Measurements from ENCODE around the gene SRXN1. TPM values are rescaled to one million over a fixed set of nuclear protein-coding genes. Genes with fewer than 3 reads are reported as not detected.

SRXN1 gene
- total RNA-seq, 1 experiment from 2014 or later = 80.8 TPM

DNA sequence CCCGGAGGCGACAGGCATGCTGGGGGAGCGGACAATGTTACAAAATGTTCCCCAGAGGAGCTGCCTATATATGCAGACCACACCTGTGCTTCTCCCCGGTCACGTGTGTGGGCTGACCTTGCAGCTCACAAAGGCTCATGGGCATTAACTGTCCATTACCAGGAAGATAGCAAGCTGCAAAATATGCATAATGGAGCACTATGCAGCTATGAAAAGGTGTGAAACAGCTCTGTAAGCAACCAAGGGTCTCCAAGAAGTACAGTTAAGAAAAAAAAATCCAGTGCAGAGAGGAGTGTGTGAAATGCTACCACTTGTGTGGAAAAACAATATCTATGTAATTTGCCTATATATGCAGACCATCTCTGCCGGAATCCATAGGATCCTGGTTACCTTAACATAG lies 52.3 kb downstream of the SRXN1 start:
- H3K9me2 ChIP-seq (ENCODE audit: insufficient read depth) = no peaks in the 10 kb centered on the region
- ATAC-seq (no peak), DNase-seq (ENCODE audit: low read depth, low spot score) (no peak)
- H3K9me3 ChIP-seq (ENCODE audit: control insufficient read depth in 1 of 2, insufficient read depth in 1 of 2, low read depth in 1 of 2, low read length in 2 of 2) = no peaks in the 10 kb centered on the region
- no peak overlapping the region for H3K27ac ChIP-seq (ENCODE audit: low read depth, low read length)
- H3K36me3 ChIP-seq (ENCODE audit: control insufficient read depth in 1 of 2, insufficient read depth in 2 of 2, low read length in 2 of 2) = no peaks in the 10 kb centered on the region
- no peaks in the 10 kb centered on the region for H3K79me2 ChIP-seq (ENCODE audit: insufficient read depth, low read length)
- peaks cover 0 to 4% of the 10 kb centered on the region in 2 experiments; a peak in 1 of 4 replicates for H3K4me1 ChIP-seq (ENCODE audit: control insufficient read depth in 1 of 2, insufficient read depth in 2 of 2, low read length in 2 of 2)
- H3K9ac ChIP-seq (ENCODE audit: low read length) = no peak overlapping the region
- ChIA-PET RAD21 (ENCODE audit: low non-redundant PET in 1 of 2, low total read pairs in 2 of 2, uncharacterized antibody in 2 of 2, unreplicated experiment in 2 of 2) (no interaction called here), CTCF (interaction anchor here (1.0 kb wide), 1 partner anchor 38 kb away, joined by 3 read pairs; no protein-coding TSS in a partner anchor), POLR2A (no interaction called here)
- no TSS peak for BruUV-seq (replicated peaks)
- H3K4me2 ChIP-seq (ENCODE audit: low read length) = no peak overlapping the region
- no peak overlapping the region for H2AFZ ChIP-seq (ENCODE audit: low read depth, low read length, poor library complexity, severe bottlenecking)
- no peaks in the 10 kb centered on the region for H3K27me3 ChIP-seq (ENCODE audit: insufficient read depth, low read length)
- H4K20me1 ChIP-seq (ENCODE audit: insufficient read depth) = no peaks in the 10 kb centered on the region
- no peak for TF ChIP-seq ELF1 (IDR thresholded peaks at IDR 0.05; ENCODE audit: borderline replicate concordance, low read depth)
- TF ChIP-seq CBX3 (IDR thresholded peaks at IDR 0.05; ENCODE audit: low read depth) = no peak
- TF ChIP-seq POLR2AphosphoS5 (IDR thresholded peaks at IDR 0.05; ENCODE audit: low read depth, low read length) = no peak
- TF ChIP-seq, protein P1, sequence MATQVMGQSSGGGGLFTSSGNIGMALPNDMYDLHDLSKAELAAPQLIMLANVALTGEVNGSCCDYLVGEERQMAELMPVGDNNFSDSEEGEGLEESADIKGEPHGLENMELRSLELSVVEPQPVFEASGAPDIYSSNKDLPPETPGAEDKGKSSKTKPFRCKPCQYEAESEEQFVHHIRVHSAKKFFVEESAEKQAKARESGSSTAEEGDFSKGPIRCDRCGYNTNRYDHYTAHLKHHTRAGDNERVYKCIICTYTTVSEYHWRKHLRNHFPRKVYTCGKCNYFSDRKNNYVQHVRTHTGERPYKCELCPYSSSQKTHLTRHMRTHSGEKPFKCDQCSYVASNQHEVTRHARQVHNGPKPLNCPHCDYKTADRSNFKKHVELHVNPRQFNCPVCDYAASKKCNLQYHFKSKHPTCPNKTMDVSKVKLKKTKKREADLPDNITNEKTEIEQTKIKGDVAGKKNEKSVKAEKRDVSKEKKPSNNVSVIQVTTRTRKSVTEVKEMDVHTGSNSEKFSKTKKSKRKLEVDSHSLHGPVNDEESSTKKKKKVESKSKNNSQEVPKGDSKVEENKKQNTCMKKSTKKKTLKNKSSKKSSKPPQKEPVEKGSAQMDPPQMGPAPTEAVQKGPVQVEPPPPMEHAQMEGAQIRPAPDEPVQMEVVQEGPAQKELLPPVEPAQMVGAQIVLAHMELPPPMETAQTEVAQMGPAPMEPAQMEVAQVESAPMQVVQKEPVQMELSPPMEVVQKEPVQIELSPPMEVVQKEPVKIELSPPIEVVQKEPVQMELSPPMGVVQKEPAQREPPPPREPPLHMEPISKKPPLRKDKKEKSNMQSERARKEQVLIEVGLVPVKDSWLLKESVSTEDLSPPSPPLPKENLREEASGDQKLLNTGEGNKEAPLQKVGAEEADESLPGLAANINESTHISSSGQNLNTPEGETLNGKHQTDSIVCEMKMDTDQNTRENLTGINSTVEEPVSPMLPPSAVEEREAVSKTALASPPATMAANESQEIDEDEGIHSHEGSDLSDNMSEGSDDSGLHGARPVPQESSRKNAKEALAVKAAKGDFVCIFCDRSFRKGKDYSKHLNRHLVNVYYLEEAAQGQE (IDR thresholded peaks at IDR 0.05; ENCODE audit: low read depth) = no peak
- intact Hi-C loops (cut with micrococcal nuclease) = no loop called here
- no peak overlapping the region for H3K4me3 ChIP-seq (replicated peaks in 1 of 2; ENCODE audit: low read depth in 1 of 2, low read length in 2 of 2)

DNA sequence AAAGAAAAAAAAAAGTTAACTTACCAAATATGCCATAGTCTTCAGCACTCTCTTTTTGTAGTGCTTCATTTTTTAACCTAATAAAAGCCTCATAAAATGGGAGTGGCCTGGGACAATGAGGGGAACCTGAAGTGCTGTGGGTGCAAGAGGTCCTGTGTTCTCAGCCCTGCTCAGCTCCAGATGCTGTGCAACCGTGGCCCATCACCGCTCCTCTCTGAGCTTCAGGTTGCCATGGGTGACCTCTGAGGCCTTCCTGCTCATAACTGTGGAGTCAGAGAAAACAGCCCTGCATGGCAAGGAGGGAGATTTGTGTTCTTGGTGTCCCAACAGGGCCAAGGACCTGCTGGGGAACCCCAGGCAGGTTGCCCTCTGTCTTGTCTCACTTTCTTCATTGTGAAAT lies 52.9 kb downstream of the SRXN1 start:
- Histone ChIP-seq H2AFZ (ENCODE audit: low read depth, low read length, poor library complexity, severe bottlenecking) (no peak overlapping the region), H3K9ac (ENCODE audit: low read length) (no peak overlapping the region), H3K27ac (ENCODE audit: low read depth, low read length) (no peak overlapping the region), H3K9me3 (ENCODE audit: control insufficient read depth in 1 of 2, insufficient read depth in 1 of 2, low read depth in 1 of 2, low read length in 2 of 2) (no peaks in the 10 kb centered on the region), H3K9me2 (ENCODE audit: insufficient read depth) (no peaks in the 10 kb centered on the region), H3K4me2 (ENCODE audit: low read length) (no peak overlapping the region), H3K79me2 (ENCODE audit: insufficient read depth, low read length) (no peaks in the 10 kb centered on the region), H3K4me1 (ENCODE audit: control insufficient read depth in 1 of 2, insufficient read depth in 2 of 2, low read length in 2 of 2) (peaks cover 0 to under 1% of the 10 kb centered on the region in 2 experiments; a peak in 1 of 4 replicates), H3K4me3 (replicated peaks in 1 of 2; ENCODE audit: low read depth in 1 of 2, low read length in 2 of 2) (no peak overlapping the region), H3K27me3 (ENCODE audit: insufficient read depth, low read length) (no peaks in the 10 kb centered on the region), H3K36me3 (ENCODE audit: control insufficient read depth in 1 of 2, insufficient read depth in 2 of 2, low read length in 2 of 2) (no peaks in the 10 kb centered on the region), H4K20me1 (ENCODE audit: insufficient read depth) (no peaks in the 10 kb centered on the region)
- intact Hi-C loops (cut with micrococcal nuclease) = no loop called here
- ChIA-PET POLR2A (no interaction called here), RAD21 (ENCODE audit: low non-redundant PET in 1 of 2, low total read pairs in 2 of 2, uncharacterized antibody in 2 of 2, unreplicated experiment in 2 of 2) (no interaction called here), CTCF (interaction anchor here (1.0 kb wide), 1 partner anchor 38 kb away, joined by 3 read pairs; no protein-coding TSS in a partner anchor)
- BruUV-seq (replicated peaks) = no TSS peak
- no peak for DNase-seq (ENCODE audit: low read depth, low spot score)
- no peak for ATAC-seq
- no peak for TF ChIP-seq SRF (IDR thresholded peaks at IDR 0.05; ENCODE audit: low read depth)
- no peak for TF ChIP-seq EZH2 (IDR thresholded peaks at IDR 0.05)
- no peak for TF ChIP-seq POLR2AphosphoS5 (IDR thresholded peaks at IDR 0.05; ENCODE audit: low read depth, low read length)
- no peak for TF ChIP-seq TCF7L2 (IDR thresholded peaks at IDR 0.05; ENCODE audit: borderline replicate concordance, extremely low read depth, insufficient read depth, insufficient read length)
- no peak for TF ChIP-seq FOSL1 (IDR thresholded peaks at IDR 0.05; ENCODE audit: low read depth)
- TF ChIP-seq, protein P1 (IDR thresholded peaks at IDR 0.05; ENCODE audit: low read depth) = no peak
- no peak for TF ChIP-seq POLR2A (IDR thresholded peaks at IDR 0.05; ENCODE audit: borderline replicate concordance, extremely low read depth, insufficient read depth, insufficient read length)
- no peak for TF ChIP-seq SIN3A (IDR thresholded peaks at IDR 0.05; ENCODE audit: low read depth)
- TF ChIP-seq JUND (IDR thresholded peaks at IDR 0.05) = no peak
- TF ChIP-seq CBX3 (IDR thresholded peaks at IDR 0.05; ENCODE audit: low read depth) = no peak
